ENCODE results near the gene PNMA6A. TPM values are rescaled to one million over a fixed set of nuclear protein-coding genes. Genes with fewer than 3 reads are reported as not detected.
A peak's percentile ranks its signal among the peaks of the same experiment; 100 is the strongest.
"Not testable (repeated sequence)": the region's sequence is repeated elsewhere in the genome, so short reads cannot be mapped to it uniquely, and the experiment has no call there.

The PNMA6A gene
- 1 to 10 TPM in 4 of 7 donors, under 1 TPM in 3; 0.39 to 1.5 (median 1.0) TPM for total RNA-seq
- 1 to 10 TPM in 2 of 3 donors, under 1 TPM in 1; 0.70 to 1.1 (median 1.1) TPM for polyA plus RNA-seq
- long read RNA-seq, donor 1, result 0 reads
- long read RNA-seq, donor 2, result 0 reads

- H3K27ac ChIP-seq; H3K27me3 ChIP-seq (replicated peaks in 1 of 7); intact Hi-C loops (cut with DNase I; ENCODE audit: low total_unique reads); H3K4me3 ChIP-seq; H3K36me3 ChIP-seq; DNase-seq; H3K9me3 ChIP-seq; H3K4me1 ChIP-seq: not testable (repeated sequence)
- WGBS, 5 donors, result no CpG with 5 or more reads among the region's 76 CpGs
These were observed at the start of gene PNMA6A for GRCh38 chrX:153071909-153072583. PNMA6A (plus strand) TSS chrX:153072454; CDS start chrX:153073063, 609 bp downstream.

- H3K27me3 ChIP-seq (replicated peaks in 1 of 7); H3K4me1 ChIP-seq; H3K4me3 ChIP-seq; intact Hi-C loops (cut with DNase I; ENCODE audit: low total_unique reads); H3K36me3 ChIP-seq; DNase-seq; H3K9me3 ChIP-seq; H3K27ac ChIP-seq: not testable (repeated sequence)
- 44 to 91% (median 83%) methylated on average over 2 of the region's 2 CpGs for WGBS, 5 donors
These were observed 45.8 kb upstream of the PNMA6A start for GRCh38 chrX:153026501-153026900.

- H3K36me3 ChIP-seq; H3K27ac ChIP-seq; H3K4me3 ChIP-seq; DNase-seq; intact Hi-C loops (cut with DNase I; ENCODE audit: low total_unique reads); H3K27me3 ChIP-seq (replicated peaks in 1 of 7); H3K9me3 ChIP-seq: not testable (repeated sequence)
- peaks cover 0 to 11% (median 2%) of the 10 kb centered on the region in 6 donors for H3K4me1 ChIP-seq
- WGBS, 5 donors, result 75 to 100% (median 83%) methylated on average over 1 to 11 of the region's 11 CpGs
These were observed 43.8 kb upstream of the PNMA6A start for GRCh38 chrX:153028487-153028886.

GRCh38 chrX:153029162-153029561 is 43.1 kb upstream of the PNMA6A start:
- no peak overlapping the region for H3K27ac ChIP-seq
- peaks cover 0 to 11% (median 2%) of the 10 kb centered on the region in 6 donors for H3K4me1 ChIP-seq
- WGBS, 5 donors, result 48 to 94% (median 82%) methylated on average over 2 of the region's 2 CpGs
- DNase-seq, result no peak
- TF ChIP-seq CTCF (IDR thresholded peaks at IDR 0.05 in 8 of 11, conservative IDR thresholded peaks at IDR 0.05 in 3 of 11) (no peak), POLR2AphosphoS5 (IDR thresholded peaks at IDR 0.05) (no peak), POLR2A (IDR thresholded peaks at IDR 0.05) (no peak)
- no peak overlapping the region for H3K4me3 ChIP-seq
- no peaks in the 10 kb centered on the region for H3K36me3 ChIP-seq
- H3K27me3 ChIP-seq (replicated peaks in 1 of 7), result peaks cover 0 to 5% (median 0%) of the 10 kb centered on the region in 7 donors
- no peaks in the 10 kb centered on the region for H3K9me3 ChIP-seq
- intact Hi-C loops (cut with DNase I; ENCODE audit: low total_unique reads), result no loop called here

- no peaks in the 10 kb centered on the region for H3K27me3 ChIP-seq (replicated peaks in 1 of 7)
- no peak for TF ChIP-seq POLR2A (IDR thresholded peaks at IDR 0.05)
- no peak for TF ChIP-seq POLR2AphosphoS5 (IDR thresholded peaks at IDR 0.05)
- no peak for TF ChIP-seq CTCF (IDR thresholded peaks at IDR 0.05 in 8 of 11, conservative IDR thresholded peaks at IDR 0.05 in 3 of 11)
- DNase-seq, result peak; percentile 71
- peaks cover 0 to 11% (median 2%) of the 10 kb centered on the region in 6 donors for H3K4me1 ChIP-seq
- H3K4me3 ChIP-seq, result no peak overlapping the region
- intact Hi-C loops (cut with DNase I; ENCODE audit: low total_unique reads), result no loop called here
- H3K27ac ChIP-seq, result no peak overlapping the region
- no peaks in the 10 kb centered on the region for H3K36me3 ChIP-seq
- 89 to 95% (median 93%) methylated on average over 4 to 11 of the region's 11 CpGs; no CpG with 5 or more reads in 1 of the 5 donors for WGBS, 5 donors
- peaks cover 0 to 5% (median 0%) of the 10 kb centered on the region in 8 donors for H3K9me3 ChIP-seq
These were observed 42.4 kb upstream of the PNMA6A start for GRCh38 chrX:153029875-153030274.

All from spleen (tissue), 13 donors.